ENCODE measurements around the gene ADCY3.

- TF ChIP-seq CTCF (conservative IDR thresholded peaks at IDR 0.05; ENCODE audit: low read length) (no peak), EZH2phosphoT487 (IDR thresholded peaks at IDR 0.05; ENCODE audit: borderline replicate concordance) (no peak)
These were observed 6.7 kb upstream of the ADCY3 start for GRCh38 chr2:24926602-24927252.

Measured in Loucy (cell line).